HEK293T (cell line): ENCODE data around the gene EFHD2.

Experiments used
- ARNT ChIP-seq: fragments of 450-650 bp; IDR thresholded peaks from 2 replicates; pipeline ENCODE4 v1.6.1; 2017; ENCODE audit warnings: mild to moderate bottlenecking
- BHLHE40 ChIP-seq: fragments of 450-650 bp; IDR thresholded peaks from 2 replicates; pipeline ENCODE4 v1.6.1; 2016; ENCODE audit warnings: mild to moderate bottlenecking, moderate library complexity, borderline replicate concordance
- FOXA1 ChIP-seq: fragments of 450-650 bp; IDR thresholded peaks from 2 replicates; pipeline ENCODE4 v1.6.1; 2016; ENCODE audit warnings: mild to moderate bottlenecking
- FOXM1 ChIP-seq: fragments of 450-650 bp; IDR thresholded peaks from 2 replicates; pipeline ENCODE4 v1.6.1; 2017; ENCODE audit warnings: mild to moderate bottlenecking, borderline replicate concordance
- HDGF ChIP-seq: fragments of 450-650 bp; IDR thresholded peaks from 2 replicates; pipeline ENCODE4 v1.6.1; 2017; ENCODE audit warnings: antibody characterized with exemption, borderline replicate concordance
- NFRKB ChIP-seq: fragments of 450-650 bp; IDR thresholded peaks from 2 replicates; pipeline ENCODE4 v1.6.1; 2016; ENCODE audit warnings: mild to moderate bottlenecking, moderate library complexity
- SP1 ChIP-seq: fragments of 450-650 bp; IDR thresholded peaks from 2 replicates; pipeline ENCODE4 v1.6.1; 2017
- SUZ12 ChIP-seq: fragments of 450-650 bp; IDR thresholded peaks from 2 replicates; pipeline ENCODE4 v1.6.1; 2016; ENCODE audit warnings: mild to moderate bottlenecking
- TF ChIP-seq, protein P1 (sequence below): fragments of 450-650 bp; IDR thresholded peaks from 2 replicates; pipeline ENCODE4 v1.6.1; 2016

GRCh38 chr1:15362737-15363128 is 47.0 kb upstream of the EFHD2 start:
- TF ChIP-seq SP1 (no peak), FOXM1 (no peak), SUZ12 (no peak), FOXA1 (no peak), HDGF (no peak), NFRKB (no peak), ARNT (no peak), BHLHE40 (no peak)
- TF ChIP-seq, protein P1, sequence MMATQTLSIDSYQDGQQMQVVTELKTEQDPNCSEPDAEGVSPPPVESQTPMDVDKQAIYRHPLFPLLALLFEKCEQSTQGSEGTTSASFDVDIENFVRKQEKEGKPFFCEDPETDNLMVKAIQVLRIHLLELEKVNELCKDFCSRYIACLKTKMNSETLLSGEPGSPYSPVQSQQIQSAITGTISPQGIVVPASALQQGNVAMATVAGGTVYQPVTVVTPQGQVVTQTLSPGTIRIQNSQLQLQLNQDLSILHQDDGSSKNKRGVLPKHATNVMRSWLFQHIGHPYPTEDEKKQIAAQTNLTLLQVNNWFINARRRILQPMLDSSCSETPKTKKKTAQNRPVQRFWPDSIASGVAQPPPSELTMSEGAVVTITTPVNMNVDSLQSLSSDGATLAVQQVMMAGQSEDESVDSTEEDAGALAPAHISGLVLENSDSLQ, result no peak
